Breast epithelium (tissue), 4 donors: ENCODE results near the gene ZNF33B. TPM values are rescaled to one million over a fixed set of nuclear protein-coding genes. Genes with fewer than 3 reads are reported as not detected.

ENCODE experiments used
- DNase-seq, 2 donors: peaks; one replicate each; pipeline ENCODE4 v3.0.0-alpha.2; 2019; ENCODE audit warnings: low spot score in 2 of 2
- H3K27ac ChIP-seq, 2 donors: fragments of 200-600 bp; sonication (generic) in 1 of 2; one replicate each; pipeline ENCODE4 v1.5.1; 2016 to 2019; ENCODE audit warnings: mild to moderate bottlenecking in 1 of 2
- H3K27me3 ChIP-seq, 2 donors: fragments of 200-600 bp; sonication (generic) in 1 of 2; one replicate each; pipeline versions ENCODE4 v1.5.1 to v1.6.0; 2017 to 2019; ENCODE audit warnings: control low read depth in 1 of 2, mild to moderate bottlenecking in 1 of 2
- H3K36me3 ChIP-seq: fragments of 200-600 bp; one replicate; pipeline ENCODE4 v1.5.1; 2019
- H3K4me1 ChIP-seq, 2 donors: fragments of 200-600 bp; sonication (generic); one replicate each; pipeline ENCODE4 v1.5.1; 2016 to 2019; ENCODE audit warnings: control low read depth in 1 of 2
- H3K4me3 ChIP-seq, 3 donors: fragments of 200-600 bp; sonication (generic); 1 replicate in 2 of 3; 2 replicates in 1 of 3; pipeline ENCODE4 v1.5.1; 2016 to 2019; ENCODE audit warnings: mild to moderate bottlenecking in 3 of 3, moderate library complexity in 2 of 3
- H3K9me3 ChIP-seq, 2 donors: fragments of 200-600 bp; sonication (generic) in 1 of 2; one replicate each; pipeline ENCODE4 v1.5.1; 2016 to 2019; ENCODE audit warnings: control low read depth in 1 of 2
- CTCF ChIP-seq, 3 donors: fragments of 450-650 bp; IDR thresholded peaks; one replicate each; pipeline ENCODE4 v1.5.1; 2016 to 2017; ENCODE audit warnings: antibody characterized with exemption in 3 of 3, mild to moderate bottlenecking in 3 of 3, moderate library complexity in 3 of 3
- POLR2A ChIP-seq: fragments of 450-650 bp; IDR thresholded peaks from one replicate; pipeline ENCODE4 v1.6.1; 2016; ENCODE audit warnings: antibody characterized with exemption, mild to moderate bottlenecking, moderate library complexity
- POLR2AphosphoS5 ChIP-seq, 3 donors: sonication (generic); formaldehyde crosslinking; IDR thresholded peaks; one replicate each; pipeline ENCODE4 v1.6.1; 2017; ENCODE audit warnings: antibody characterized with exemption in 3 of 3
- intact Hi-C: fragments of 100-400 bp; cut with DNase I; formaldehyde crosslinking; loops from one replicate; pipeline ENCODE4 v1.15.1; 2023; ENCODE audit warnings: low total_unique reads
- total RNA-seq, 3 donors: library from RNA; depleted of rRNA; stranded (reverse); fragments of >200 nt; gene quantifications; one replicate each; pipeline ENCODE4 v1.1.0, GENCODE V29; 2016

ZNF33B gene
- total RNA-seq, 3 donors from 2014 or later: 13.8 to 61.8 (median 27.2) TPM

GRCh38 chr10:42645103-42645502 lies 6.7 kb upstream of the ZNF33B start:
- TF ChIP-seq POLR2A: no peak
- Histone ChIP-seq H3K4me3 (no peak overlapping the region), H3K27ac (no peak overlapping the region), H3K9me3 (no peaks in the 10 kb centered on the region), H3K36me3 (no peaks in the 10 kb centered on the region), H3K27me3 (no peaks in the 10 kb centered on the region), H3K4me1 (no peaks in the 10 kb centered on the region)
- DNase-seq: no peak
- intact Hi-C loops: no loop called here

GRCh38 chr10:42640610-42641229 lies 2.4 kb upstream of the ZNF33B start:
- Histone ChIP-seq H3K4me3 (no peak overlapping the region), H3K9me3 (no peaks in the 10 kb centered on the region), H3K27ac (peak overlapping the region in 1 of 2 donors; percentile 35), H3K4me1 (no peaks in the 10 kb centered on the region), H3K27me3 (no peaks in the 10 kb centered on the region), H3K36me3 (no peaks in the 10 kb centered on the region)
- intact Hi-C loops: no loop called here
- TF ChIP-seq POLR2AphosphoS5 (IDR thresholded peaks at IDR 0.05): no peak
- TF ChIP-seq CTCF (IDR thresholded peaks at IDR 0.05): no peak
- no peak for TF ChIP-seq POLR2A
- peak in 1 of 2 donors; percentile 22 for DNase-seq

GRCh38 chr10:42638821-42639270 lies 476 bp upstream of the ZNF33B start:
- Histone ChIP-seq H3K27ac (peak overlapping the region; percentile 92 to 95), H3K4me1 (no peaks in the 10 kb centered on the region), H3K36me3 (no peaks in the 10 kb centered on the region), H3K9me3 (no peaks in the 10 kb centered on the region), H3K4me3 (peak overlapping the region; percentile 77 to 82 (median 81)), H3K27me3 (no peaks in the 10 kb centered on the region)
- intact Hi-C loops: no loop called here
- no peak for DNase-seq
- no peak for TF ChIP-seq POLR2AphosphoS5 (IDR thresholded peaks at IDR 0.05)
- no peak for TF ChIP-seq CTCF (IDR thresholded peaks at IDR 0.05)
- TF ChIP-seq POLR2A: no peak

GRCh38 chr10:42637648-42638054 lies 719 bp downstream of the ZNF33B start:
- no peaks in the 10 kb centered on the region for H3K36me3 ChIP-seq
- H3K9me3 ChIP-seq: no peaks in the 10 kb centered on the region
- H3K27ac ChIP-seq: peak overlapping the region; percentile 92 to 95
- peak overlapping the region; percentile 77 to 82 (median 81) for H3K4me3 ChIP-seq
- no peaks in the 10 kb centered on the region for H3K4me1 ChIP-seq
- H3K27me3 ChIP-seq: no peaks in the 10 kb centered on the region
- intact Hi-C loops: no loop called here
- DNase-seq: no peak
- no peak for TF ChIP-seq POLR2AphosphoS5 (IDR thresholded peaks at IDR 0.05)

- Histone ChIP-seq H3K9me3 (no peaks in the 10 kb centered on the region), H3K36me3 (no peaks in the 10 kb centered on the region), H3K4me1 (no peaks in the 10 kb centered on the region), H3K27me3 (no peaks in the 10 kb centered on the region), H3K4me3 (peak overlapping the region in 2 of 3 donors; percentile 77 to 81), H3K27ac (peak overlapping the region in 1 of 2 donors; percentile 95)
- DNase-seq: no peak
- intact Hi-C loops: no loop called here
- TF ChIP-seq CTCF (IDR thresholded peaks at IDR 0.05): no peak
- TF ChIP-seq POLR2A: no peak
- TF ChIP-seq POLR2AphosphoS5 (IDR thresholded peaks at IDR 0.05): no peak
Observed at GRCh38 chr10:42637142-42637541, 1.2 kb downstream of the ZNF33B start.

GRCh38 chr10:42635098-42635497 lies 3.3 kb downstream of the ZNF33B start:
- Histone ChIP-seq H3K27me3 (no peaks in the 10 kb centered on the region), H3K4me3 (no peak overlapping the region), H3K27ac (no peak overlapping the region), H3K36me3 (no peaks in the 10 kb centered on the region), H3K9me3 (no peaks in the 10 kb centered on the region), H3K4me1 (no peaks in the 10 kb centered on the region)
- TF ChIP-seq POLR2AphosphoS5 (IDR thresholded peaks at IDR 0.05) (no peak), CTCF (IDR thresholded peaks at IDR 0.05) (no peak), POLR2A (no peak)
- intact Hi-C loops: no loop called here
- DNase-seq: no peak
